Activated naive CD4-positive, alpha-beta T cell treated with anti-CD3 and anti-CD28 coated beads, Interleukin-2, amount 50 U/mL, for 16 hours (primary cell): ENCODE results near the gene TEAD1.

Experiments used
- DNase-seq: peaks from one replicate; pipeline ENCODE4 v3.0.0-alpha.2; 2020

The TEAD1 gene

GRCh38 chr11:12918667-12919066 lies 244.4 kb downstream of the TEAD1 start:
- DNase-seq: no peak

GRCh38 chr11:12922418-12922817 lies 248.2 kb downstream of the TEAD1 start:
- DNase-seq: no peak

DNA sequence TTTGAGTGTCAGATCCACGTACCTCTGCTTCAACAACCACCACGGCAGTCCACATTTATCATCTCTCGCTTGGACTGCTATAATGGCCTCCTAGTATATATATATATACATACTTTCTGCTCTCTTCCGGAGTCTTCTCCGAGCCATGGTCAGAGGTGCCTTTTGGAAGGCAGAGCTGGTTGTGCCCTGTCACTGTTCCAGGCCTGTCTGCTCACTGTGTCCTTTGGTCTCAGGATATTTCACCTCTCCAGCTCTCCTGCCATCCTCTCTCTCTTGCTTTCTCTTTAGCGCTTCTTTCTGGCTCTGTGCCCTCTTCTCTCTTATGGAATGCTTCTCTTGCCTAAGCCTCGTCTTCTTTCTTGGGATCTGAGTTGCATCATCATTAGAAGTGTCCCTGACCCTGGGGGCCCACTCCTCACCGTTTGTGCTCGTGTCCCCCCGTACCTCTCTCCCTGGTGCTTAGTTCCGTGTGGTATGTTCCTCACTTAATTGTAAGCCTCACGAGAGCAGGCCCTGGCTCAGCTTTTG lies 248.8 kb downstream of the TEAD1 start:
- DNase-seq: no peak

DNA sequence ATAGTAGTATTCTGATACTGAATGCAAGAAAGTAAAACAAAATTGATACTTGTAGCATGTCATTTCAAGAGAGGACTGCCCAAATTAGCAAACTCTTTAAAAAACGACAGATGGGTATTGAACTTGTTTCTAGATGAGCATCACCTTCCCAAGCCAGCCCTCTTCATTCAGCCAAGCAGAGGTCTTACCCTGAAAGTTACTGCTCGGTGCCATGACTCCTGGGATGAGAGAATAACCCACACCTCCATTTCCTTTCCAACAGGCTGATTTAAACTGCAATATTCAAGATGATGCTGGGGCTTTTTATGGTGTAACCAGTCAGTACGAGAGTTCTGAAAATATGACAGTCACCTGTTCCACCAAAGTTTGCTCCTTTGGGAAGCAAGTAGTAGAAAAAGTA lies 250.4 kb downstream of the TEAD1 start:
- no peak for DNase-seq

GRCh38 chr11:12925520-12925919 lies 251.3 kb downstream of the TEAD1 start:
- DNase-seq: no peak

DNA sequence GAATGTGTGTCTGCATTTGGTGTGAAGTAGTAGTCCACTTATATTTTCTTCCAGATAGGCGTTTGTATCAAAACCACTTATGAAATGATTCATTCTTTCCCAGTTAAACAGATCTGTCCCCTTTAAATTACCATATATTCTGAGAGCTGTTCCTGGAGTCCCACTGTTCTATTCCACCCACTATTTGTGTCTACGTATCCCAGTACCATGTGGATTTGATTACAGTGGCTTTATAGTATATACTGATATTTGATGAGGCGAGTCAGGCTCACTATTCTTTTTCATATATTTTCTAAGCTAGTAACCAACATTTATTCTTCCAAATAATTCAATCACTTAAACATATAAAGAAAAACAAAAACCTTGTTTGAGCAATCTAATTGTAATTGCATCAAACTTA lies 253.0 kb downstream of the TEAD1 start:
- DNase-seq: no peak

DNA sequence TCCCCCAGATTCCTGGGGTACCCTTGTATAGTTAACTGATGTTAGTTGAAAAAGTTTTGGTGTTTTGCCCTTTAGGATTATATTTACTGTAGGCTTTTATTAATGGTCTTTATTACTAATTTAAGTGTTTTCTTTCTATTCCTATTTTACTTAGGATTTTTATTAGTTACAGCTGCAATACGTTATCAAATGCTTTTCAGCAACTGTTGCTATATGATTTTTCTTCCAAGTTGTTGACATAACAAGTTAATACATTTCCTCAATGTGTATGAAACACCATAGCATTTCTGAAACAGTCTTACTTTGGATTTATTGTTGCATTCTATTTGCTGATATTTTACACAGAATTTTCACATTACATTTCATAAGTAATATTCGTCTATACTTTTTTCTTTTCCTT lies 253.7 kb downstream of the TEAD1 start:
- DNase-seq: no peak

DNA sequence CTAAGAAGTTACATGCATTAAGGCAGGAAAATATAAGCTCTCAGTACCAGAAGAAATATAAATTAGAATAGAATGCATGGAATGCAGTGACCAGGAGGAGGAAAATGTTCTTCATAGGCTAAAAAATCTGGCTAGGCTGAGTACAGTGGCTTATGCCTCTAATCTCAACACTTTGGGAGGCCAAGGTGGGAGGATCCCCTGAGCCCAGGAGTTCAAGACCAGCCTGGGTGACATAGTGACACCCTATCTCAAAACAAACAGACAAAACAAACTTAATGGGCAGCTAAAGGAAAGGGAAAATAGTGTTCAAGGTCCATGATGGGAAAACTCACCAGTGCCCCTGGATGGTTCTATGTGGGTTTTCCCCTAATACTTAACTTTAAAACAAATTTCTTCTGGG lies 256.6 kb downstream of the TEAD1 start:
- no peak for DNase-seq

GRCh38 chr11:12932485-12932884 lies 258.3 kb downstream of the TEAD1 start:
- DNase-seq: no peak

DNA sequence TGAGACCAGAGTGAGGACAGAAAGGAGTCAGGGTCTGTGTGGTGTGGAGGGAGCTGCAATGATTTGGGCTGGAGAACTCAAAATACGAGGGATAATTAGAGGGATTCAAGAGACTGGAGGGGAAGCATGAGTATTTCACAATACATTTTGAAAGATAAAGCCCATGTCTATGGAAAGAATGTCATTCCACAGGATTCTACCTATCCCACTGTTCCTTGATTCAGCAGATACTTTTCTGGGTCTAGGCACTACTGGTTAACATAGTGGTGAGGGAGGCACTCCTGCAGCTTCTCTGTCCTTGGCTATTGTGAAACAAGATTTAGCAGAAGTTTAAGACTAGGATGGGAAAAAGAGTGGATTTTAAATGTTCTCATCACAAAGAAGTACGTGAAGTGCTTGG lies 262.0 kb downstream of the TEAD1 start:
- no peak for DNase-seq

GRCh38 chr11:12938590-12939247 lies 264.5 kb downstream of the TEAD1 start:
- DNase-seq: no peak

- no peak for DNase-seq
These were observed 267.4 kb downstream of the TEAD1 start for GRCh38 chr11:12941671-12942070.

DNA sequence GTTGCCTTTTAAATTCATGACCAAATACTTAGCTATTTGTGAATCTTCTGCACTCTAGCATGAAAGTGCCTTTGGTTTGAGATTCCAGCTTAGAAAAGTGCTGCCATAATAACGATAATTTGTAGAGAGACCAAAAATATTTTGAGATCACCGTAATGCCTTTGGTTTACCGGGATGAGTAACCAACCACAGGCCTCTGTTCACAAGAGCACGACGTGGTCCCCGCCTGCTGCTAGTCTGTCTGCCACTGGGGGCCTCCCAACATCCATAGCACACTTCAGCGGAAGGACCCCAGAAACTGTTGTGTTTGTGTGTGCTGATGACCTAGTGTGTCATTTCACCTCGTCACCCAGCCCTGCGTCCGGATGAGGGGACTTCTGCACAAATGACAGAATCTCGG lies 267.9 kb downstream of the TEAD1 start:
- no peak for DNase-seq

- DNase-seq: no peak
These were observed 269.1 kb downstream of the TEAD1 start for GRCh38 chr11:12943311-12943710.

GRCh38 chr11:12944889-12945288 lies 270.7 kb downstream of the TEAD1 start:
- no peak for DNase-seq

DNA sequence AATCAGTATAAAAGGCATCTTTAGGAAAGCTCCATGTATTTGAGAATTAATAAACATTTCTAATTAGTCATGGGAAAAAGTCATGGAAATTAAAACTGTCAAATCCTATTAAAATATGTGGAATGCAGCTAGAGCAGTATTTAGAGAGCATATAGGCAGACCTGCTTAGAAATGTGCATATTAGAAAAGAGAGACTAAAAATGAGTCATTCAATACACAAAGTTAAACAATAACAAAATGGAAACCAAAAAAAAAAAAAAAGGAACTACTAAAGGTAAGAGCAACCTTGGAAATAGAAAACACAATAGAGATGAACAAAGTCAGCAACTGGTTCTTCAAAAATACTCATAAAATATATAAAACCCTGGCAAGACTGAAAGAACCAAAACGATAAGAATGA lies 275.2 kb downstream of the TEAD1 start:
- DNase-seq: no peak

GRCh38 chr11:12950670-12951069 lies 276.4 kb downstream of the TEAD1 start:
- no peak for DNase-seq

GRCh38 chr11:12951376-12951775 lies 277.2 kb downstream of the TEAD1 start:
- no peak for DNase-seq

DNA sequence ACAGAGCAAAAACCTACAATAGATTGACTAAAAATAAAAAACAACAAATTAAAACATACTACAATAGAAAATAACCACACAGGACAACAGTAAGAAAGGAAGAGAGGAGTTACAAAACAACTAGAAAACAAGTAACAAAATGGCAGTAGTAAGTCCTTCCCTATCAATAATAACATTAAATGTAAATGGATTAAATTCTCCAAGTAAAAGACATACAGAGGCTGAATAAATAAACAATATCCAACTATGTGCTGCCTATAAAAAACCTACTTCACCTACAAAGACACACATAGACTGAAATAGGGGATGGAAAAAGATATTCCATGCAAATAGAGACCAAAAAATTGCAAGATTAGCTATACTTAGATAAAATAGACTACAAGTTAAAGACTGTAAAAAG lies 277.9 kb downstream of the TEAD1 start:
- DNase-seq: no peak

DNA sequence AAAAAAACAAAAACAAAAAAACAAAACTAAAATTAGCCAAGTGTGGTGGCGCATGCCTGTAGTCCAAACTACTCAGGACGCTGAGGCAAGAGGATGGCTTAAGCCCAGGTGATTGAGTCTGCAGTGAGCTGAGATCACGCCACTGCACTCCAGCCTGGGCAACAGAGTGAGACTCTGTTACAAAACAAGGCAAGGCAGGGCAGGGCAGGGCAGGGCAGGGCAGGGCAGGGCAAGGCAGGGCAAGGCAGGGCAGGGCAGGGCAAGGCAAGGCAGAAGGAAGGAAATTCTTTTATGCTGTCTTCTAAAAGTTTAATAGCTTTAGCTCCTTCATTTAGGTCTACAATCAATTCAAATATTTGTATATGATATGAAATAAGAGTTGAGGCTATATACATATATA lies 284.8 kb downstream of the TEAD1 start:
- DNase-seq: no peak

GRCh38 chr11:12961615-12962014 lies 287.4 kb downstream of the TEAD1 start:
- no peak for DNase-seq

DNA sequence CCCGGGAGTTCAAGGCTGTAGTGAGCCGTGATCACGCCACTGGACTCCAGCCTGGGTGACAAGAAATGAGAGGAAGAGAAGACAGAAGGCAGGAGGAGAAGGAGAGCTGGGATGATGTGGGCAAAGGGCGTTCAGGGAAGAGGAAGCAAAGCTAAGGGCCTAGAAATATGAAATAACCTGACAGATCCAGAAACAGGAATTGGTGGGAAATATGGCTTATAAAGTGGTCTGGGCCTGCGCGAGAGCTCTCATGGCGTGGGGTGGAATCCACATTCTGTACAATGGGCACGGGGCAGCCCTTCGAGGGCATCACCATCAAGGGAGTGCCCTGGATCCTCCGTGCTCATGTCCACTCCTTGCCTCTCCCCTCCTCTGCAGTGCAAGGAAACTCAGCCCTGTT lies 288.1 kb downstream of the TEAD1 start:
- no peak for DNase-seq

- DNase-seq: no peak
These were observed 288.8 kb downstream of the TEAD1 start for GRCh38 chr11:12963051-12963450.

GRCh38 chr11:12963792-12964536 lies 289.7 kb downstream of the TEAD1 start:
- peak; percentile 65 for DNase-seq

- DNase-seq: no peak
These were observed 290.4 kb downstream of the TEAD1 start for GRCh38 chr11:12964650-12965049.
